Fibroblast of lung (primary cell): ENCODE results near the gene NPFFR1.
A peak's percentile ranks its signal among the peaks of the same experiment; 100 is the strongest.

Experiments
- CTCF ChIP-seq, 2 donors: IDR thresholded peaks in 1 of 2; conservative IDR thresholded peaks in 1 of 2; 1 replicate in 1 of 2; 2 replicates in 1 of 2; pipeline ENCODE4 v1.5.1; 2011 to 2012; ENCODE audit warnings: low read length in 2 of 2, control low read depth in 1 of 2, inconsistent platforms in 1 of 2, low read depth in 1 of 2, mild to moderate bottlenecking in 1 of 2
- EZH2 ChIP-seq: IDR thresholded peaks from 2 replicates; pipeline ENCODE4 v1.5.1; 2012; ENCODE audit warnings: low read length, control low read depth, mild to moderate bottlenecking; ENCODE audit errors: missing control alignments

GRCh38 chr10:70331486-70332268, 47.9 kb upstream of the NPFFR1 start:
- TF ChIP-seq EZH2 (no peak), CTCF (conservative IDR thresholded peaks at IDR 0.05 in 1 of 2, IDR thresholded peaks at IDR 0.05 in 1 of 2; ENCODE audit: low read depth in 1 of 2, low read length in 2 of 2) (peak; percentile 25 to 35)
